H1 (cell line): Measurements from ENCODE around the gene LMNB1.
"Not testable (repeated sequence)": the region's sequence is repeated elsewhere in the genome, so short reads cannot be mapped to it uniquely, and the experiment has no call there.

ENCODE experiments used
- ATF3 ChIP-seq: IDR thresholded peaks from 2 replicates; pipeline ENCODE4 v1.6.1; 2011; ENCODE audit warnings: low read depth, mild to moderate bottlenecking, low read length; ENCODE audit not compliant: insufficient read depth
- CTCF ChIP-seq, 3 experiments: IDR thresholded peaks; 1 replicate in 2 of 3; 2 replicates in 1 of 3; pipeline versions ENCODE4 v1.5.1 to v1.6.1; 2011; ENCODE audit warnings: low read length in 3 of 3, mild to moderate bottlenecking in 3 of 3, inconsistent platforms in 2 of 3, low read depth in 1 of 3, moderate library complexity in 1 of 3; ENCODE audit not compliant: insufficient read depth in 1 of 3; ENCODE audit errors: control extremely low read depth in 1 of 3
- EGR1 ChIP-seq: IDR thresholded peaks from 2 replicates; pipeline ENCODE4 v1.6.1; 2011; ENCODE audit warnings: low read depth, low read length, borderline replicate concordance
- EP300 ChIP-seq, 2 experiments: IDR thresholded peaks; 1 replicate in 1 of 2; 2 replicates in 1 of 2; pipeline ENCODE4 v1.6.1; 2011 to 2012; ENCODE audit warnings: low read depth in 2 of 2, low read length in 2 of 2, mild to moderate bottlenecking in 2 of 2, borderline replicate concordance in 1 of 2, inconsistent platforms in 1 of 2, moderate library complexity in 1 of 2
- EZH2 ChIP-seq: fragments of 200-600 bp; sonication (generic); IDR thresholded peaks from 2 replicates; pipeline ENCODE4 v1.7.1; 2012; ENCODE audit warnings: low read depth, mild to moderate bottlenecking, moderate library complexity, low read length, inconsistent platforms; ENCODE audit not compliant: severe bottlenecking
- JUN ChIP-seq: IDR thresholded peaks from 2 replicates; pipeline ENCODE4 v1.6.1; 2011; ENCODE audit warnings: low read depth, mild to moderate bottlenecking, improper control_type of control experiment, low read length
- NRF1 ChIP-seq: IDR thresholded peaks from 2 replicates; pipeline ENCODE4 v1.6.1; 2011; ENCODE audit warnings: mild to moderate bottlenecking, low read depth, low read length, improper control_type of control experiment
- POLR2A ChIP-seq, 2 experiments: IDR thresholded peaks; 1 replicate in 1 of 2; 2 replicates in 1 of 2; pipeline ENCODE4 v1.6.1; 2011; ENCODE audit warnings: low read depth in 2 of 2, low read length in 2 of 2, mild to moderate bottlenecking in 2 of 2; ENCODE audit errors: control extremely low read depth in 1 of 2
- POLR2AphosphoS5 ChIP-seq: IDR thresholded peaks from 2 replicates; pipeline ENCODE4 v1.6.1; 2011; ENCODE audit warnings: low read depth, low read length
- SIN3A ChIP-seq, 2 experiments: IDR thresholded peaks in 1 of 2; conservative IDR thresholded peaks in 1 of 2; 2 replicates each; pipeline ENCODE4 v1.6.1; 2011 to 2012; ENCODE audit warnings: low read length in 2 of 2, improper control_type of control experiment in 1 of 2, low read depth in 1 of 2, mild to moderate bottlenecking in 1 of 2
- SP1 ChIP-seq: IDR thresholded peaks from 2 replicates; pipeline ENCODE4 v1.6.1; 2011; ENCODE audit warnings: low read depth, low read length
- SP4 ChIP-seq: IDR thresholded peaks from 2 replicates; pipeline ENCODE4 v1.6.1; 2012; ENCODE audit warnings: low read length, inconsistent platforms

DNA sequence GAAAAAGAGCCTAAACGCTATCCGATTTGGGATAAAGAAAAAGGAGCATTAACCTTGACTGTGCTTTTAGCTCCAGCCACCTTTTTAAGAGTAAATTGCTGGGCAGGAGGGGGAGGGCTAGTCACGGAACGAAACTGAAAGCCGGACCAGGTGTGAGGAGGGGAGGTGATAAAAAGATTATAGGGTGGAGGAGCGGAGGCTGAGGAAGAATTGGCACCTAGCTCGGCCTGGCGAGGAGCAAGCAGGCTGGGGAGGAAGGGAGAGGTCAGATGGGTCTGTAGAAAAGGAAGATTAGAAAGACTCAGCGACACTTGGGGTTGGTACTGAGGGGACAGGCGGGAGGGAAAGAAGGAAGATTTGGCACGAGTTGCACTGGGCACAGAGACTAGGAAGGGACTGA, 66.4 kb downstream of the LMNB1 start:
- not testable (repeated sequence) for TF ChIP-seq POLR2AphosphoS5; POLR2A (IDR thresholded peaks at IDR 0.05; ENCODE audit: control extremely low read depth in 1 of 2, low read depth in 2 of 2, low read length in 2 of 2); CTCF (IDR thresholded peaks at IDR 0.05; ENCODE audit: control extremely low read depth in 1 of 3, insufficient read depth in 1 of 3, low read depth in 1 of 3, low read length in 3 of 3); JUN; ATF3; EZH2; EP300 (IDR thresholded peaks at IDR 0.05; ENCODE audit: borderline replicate concordance in 1 of 2, low read depth in 2 of 2, low read length in 2 of 2); SP4; EGR1; NRF1; SIN3A (conservative IDR thresholded peaks at IDR 0.05 in 1 of 2, IDR thresholded peaks at IDR 0.05 in 1 of 2; ENCODE audit: low read depth in 1 of 2, low read length in 2 of 2); SP1
